Caco-2 (cell line): ENCODE measurements around the gene STK32B. TPM values are rescaled to one million over a fixed set of nuclear protein-coding genes. Genes with fewer than 3 reads are reported as not detected.

Experiments
- BruUV-seq: library from RNA; stranded (reverse); fragments of 400-500 nt; replicated peaks from 2 replicates; lab custom pipeline; 2021; lab: Mats Ljungman, UMichigan
- CTCF ChIA-PET: fragments of 300-600 bp; sonication (Branson Sonifier 250); formaldehyde crosslinking; loops from one replicate; lab custom pipeline; 2022; ENCODE audit warnings: antibody characterized with exemption; lab: Charles Lee
- POLR2A ChIA-PET: fragments of 300-600 bp; sonication (Branson Sonifier 250); formaldehyde crosslinking; loops from one replicate; lab custom pipeline; 2022; ENCODE audit warnings: antibody characterized with exemption; lab: Charles Lee
- DNase-seq, 2 experiments: peaks; one replicate each; pipeline versions ENCODE4 v3.0.0 to v3.0.0-alpha.2; 2020 to 2022
- H3K27me3 ChIP-seq: replicated peaks from 2 replicates; pipeline ENCODE4 v1.6.0; 2011; ENCODE audit warnings: low read length; ENCODE audit not compliant: control insufficient read depth, insufficient read depth
- H3K36me3 ChIP-seq: 2 replicates; pipeline ENCODE4 v1.5.1; 2011; ENCODE audit warnings: low read length; ENCODE audit not compliant: control insufficient read depth, insufficient read depth
- H3K4me1 ChIP-seq: fragments of 250-450 bp; sonication (Bioruptor Pico); 2 replicates; pipeline ENCODE4 v1.5.1; 2020; ENCODE audit warnings: mild to moderate bottlenecking
- H3K4me3 ChIP-seq: 2 replicates; pipeline ENCODE4 v1.5.1; 2011; ENCODE audit warnings: low read depth, mild to moderate bottlenecking, control low read depth, low read length
- H3K9me3 ChIP-seq: fragments of 250-450 bp; sonication (Bioruptor Pico); 2 replicates; pipeline ENCODE4 v1.5.1; 2020; ENCODE audit warnings: mild to moderate bottlenecking, moderate library complexity
- H3K27ac Mint-ChIP-seq: one replicate; pipeline ENCODE4 v1.8.0; 2022; ENCODE audit warnings: mixed read lengths; ENCODE audit not compliant: unreplicated experiment
- H3K27me3 Mint-ChIP-seq: one replicate; pipeline ENCODE4 v1.8.0; 2022; ENCODE audit warnings: mixed read lengths; ENCODE audit not compliant: insufficient read depth, unreplicated experiment
- H3K36me3 Mint-ChIP-seq: one replicate; pipeline ENCODE4 v1.8.0; 2022; ENCODE audit warnings: mild to moderate bottlenecking, mixed read lengths; ENCODE audit not compliant: insufficient read depth, unreplicated experiment
- H3K4me1 Mint-ChIP-seq: one replicate; pipeline ENCODE4 v1.8.0; 2022; ENCODE audit warnings: low read depth, mixed read lengths; ENCODE audit not compliant: unreplicated experiment
- H3K4me3 Mint-ChIP-seq: one replicate; pipeline ENCODE4 v1.8.0; 2022; ENCODE audit warnings: mild to moderate bottlenecking, moderate library complexity, mixed read lengths; ENCODE audit not compliant: unreplicated experiment
- H3K9me3 Mint-ChIP-seq: one replicate; pipeline ENCODE4 v1.8.0; 2022; ENCODE audit warnings: mixed read lengths; ENCODE audit not compliant: unreplicated experiment
- CTCF ChIP-seq, 2 experiments: fragments of 200-600 bp in 1 of 2; IDR thresholded peaks; 1 replicate in 1 of 2; 2 replicates in 1 of 2; pipeline versions ENCODE4 v1.5.1 to v1.8.0; 2011 to 2022; ENCODE audit warnings: antibody characterized with exemption in 1 of 2, control low read depth in 1 of 2, inconsistent platforms in 1 of 2, low read depth in 1 of 2, low read length in 1 of 2, mild to moderate bottlenecking in 1 of 2, moderate library complexity in 1 of 2; ENCODE audit not compliant: insufficient read depth in 1 of 2, severe bottlenecking in 1 of 2, unreplicated experiment in 1 of 2
- intact Hi-C: fragments of 100-400 bp; cut with micrococcal nuclease; formaldehyde crosslinking; loops from one replicate; pipeline ENCODE4 v1.10.0; 2022; ENCODE audit not compliant: unreplicated experiment
- total RNA-seq: library from RNA; stranded (reverse); gene quantifications from 2 replicates; pipeline ENCODE4 v1.2.3, GENCODE V29; 2022

STK32B gene
- total RNA-seq, 1 experiment from 2014 or later, result 11.2 TPM

- no peaks in the 10 kb centered on the region for H3K9me3 Mint-ChIP-seq
- BruUV-seq, result no TSS peak
- no peaks in the 10 kb centered on the region for H3K27me3 Mint-ChIP-seq
- no peaks in the 10 kb centered on the region for H3K27me3 ChIP-seq
- TF ChIP-seq CTCF (IDR thresholded peaks at IDR 0.05; ENCODE audit: insufficient read depth in 1 of 2, low read depth in 1 of 2, low read length in 1 of 2, severe bottlenecking in 1 of 2, unreplicated experiment in 1 of 2), result no peak
- CTCF ChIA-PET, result no interaction called here
- H3K9me3 ChIP-seq, result no peaks in the 10 kb centered on the region
- no peaks in the 10 kb centered on the region for H3K4me1 ChIP-seq
- H3K4me1 Mint-ChIP-seq, result no peaks in the 10 kb centered on the region
- intact Hi-C loops, result no loop called here
- H3K36me3 ChIP-seq, result no peaks in the 10 kb centered on the region
- H3K36me3 Mint-ChIP-seq, result peaks cover 11% of the 10 kb centered on the region
- POLR2A ChIA-PET, result no interaction called here
- H3K27ac Mint-ChIP-seq, result no peak overlapping the region
- H3K4me3 Mint-ChIP-seq, result no peak overlapping the region
- no peak overlapping the region for H3K4me3 ChIP-seq
- no peak for DNase-seq
Measured at GRCh38 chr4:5100986-5101385, 49.7 kb downstream of the STK32B start.

- Mint-ChIP-seq H3K27ac (no peak overlapping the region), H3K4me1 (no peaks in the 10 kb centered on the region), H3K27me3 (no peaks in the 10 kb centered on the region), H3K4me3 (no peak overlapping the region), H3K9me3 (no peaks in the 10 kb centered on the region), H3K36me3 (peaks cover 8% of the 10 kb centered on the region)
- H3K9me3 ChIP-seq, result no peaks in the 10 kb centered on the region
- no peak for DNase-seq
- no peaks in the 10 kb centered on the region for H3K36me3 ChIP-seq
- no peak overlapping the region for H3K4me3 ChIP-seq
- ChIA-PET POLR2A (no interaction called here), CTCF (no interaction called here)
- TF ChIP-seq CTCF (IDR thresholded peaks at IDR 0.05; ENCODE audit: insufficient read depth in 1 of 2, low read depth in 1 of 2, low read length in 1 of 2, severe bottlenecking in 1 of 2, unreplicated experiment in 1 of 2), result no peak
- BruUV-seq, result no TSS peak
- H3K27me3 ChIP-seq, result no peaks in the 10 kb centered on the region
- H3K4me1 ChIP-seq, result no peaks in the 10 kb centered on the region
- intact Hi-C loops, result no loop called here
Measured at GRCh38 chr4:5101571-5101970, 50.3 kb downstream of the STK32B start.

GRCh38 chr4:5110901-5111300 lies 59.6 kb downstream of the STK32B start:
- H3K27ac Mint-ChIP-seq, result no peak overlapping the region
- Histone ChIP-seq H3K27me3 (no peaks in the 10 kb centered on the region), H3K4me3 (no peak overlapping the region), H3K4me1 (peaks cover 18% of the 10 kb centered on the region), H3K36me3 (no peaks in the 10 kb centered on the region), H3K9me3 (no peaks in the 10 kb centered on the region)
- no TSS peak for BruUV-seq
- no peaks in the 10 kb centered on the region for H3K27me3 Mint-ChIP-seq
- intact Hi-C loops, result no loop called here
- no peak for DNase-seq
- peaks cover 7% of the 10 kb centered on the region for H3K36me3 Mint-ChIP-seq
- no peak for TF ChIP-seq CTCF (IDR thresholded peaks at IDR 0.05; ENCODE audit: insufficient read depth in 1 of 2, low read depth in 1 of 2, low read length in 1 of 2, severe bottlenecking in 1 of 2, unreplicated experiment in 1 of 2)
- peaks cover 9% of the 10 kb centered on the region for H3K9me3 Mint-ChIP-seq
- POLR2A ChIA-PET, result no interaction called here
- CTCF ChIA-PET, result no interaction called here
- no peak overlapping the region for H3K4me3 Mint-ChIP-seq
- peaks cover 22% of the 10 kb centered on the region for H3K4me1 Mint-ChIP-seq
